HG03097 (cell line): ENCODE data around the gene COX7A2L.

Experiments
- ATAC-seq: cut with Tn5 transposase; IDR thresholded peaks from one replicate; pipeline ENCODE4 v1.9.1; 2021; ENCODE audit not compliant: unreplicated experiment, low FRiP score

The COX7A2L gene

DNA sequence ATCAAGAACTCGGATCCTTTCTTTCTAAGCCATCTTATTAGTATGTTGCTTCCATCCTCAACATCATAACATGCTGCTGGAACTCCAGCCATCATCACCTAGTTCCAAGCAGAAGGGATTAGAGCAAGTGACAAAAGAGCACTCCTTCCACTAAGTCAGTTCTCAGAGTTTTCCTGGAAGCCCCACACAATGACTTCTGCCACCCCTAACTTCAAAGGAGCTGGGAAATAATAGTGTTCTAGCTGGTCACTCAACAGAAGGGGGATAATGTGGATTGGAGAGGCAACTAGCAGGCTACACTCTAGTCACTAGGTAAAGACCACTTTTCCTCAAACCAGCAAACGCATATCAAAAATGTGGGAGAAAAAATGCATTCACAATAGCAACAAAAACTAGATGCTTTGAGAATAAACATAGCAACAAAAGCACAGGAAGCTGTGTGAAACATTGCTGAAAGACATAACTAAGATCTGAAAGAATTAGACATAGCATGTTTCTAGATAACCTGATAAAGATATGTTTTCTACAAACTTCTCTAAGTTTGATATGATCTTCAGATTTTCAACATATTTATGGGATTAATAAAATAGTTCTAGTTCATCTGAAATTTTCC, 39.5 kb downstream of the COX7A2L start:
- no peak for ATAC-seq

GRCh38 chr2:42319265-42319664, 41.8 kb downstream of the COX7A2L start:
- ATAC-seq, result no peak

DNA sequence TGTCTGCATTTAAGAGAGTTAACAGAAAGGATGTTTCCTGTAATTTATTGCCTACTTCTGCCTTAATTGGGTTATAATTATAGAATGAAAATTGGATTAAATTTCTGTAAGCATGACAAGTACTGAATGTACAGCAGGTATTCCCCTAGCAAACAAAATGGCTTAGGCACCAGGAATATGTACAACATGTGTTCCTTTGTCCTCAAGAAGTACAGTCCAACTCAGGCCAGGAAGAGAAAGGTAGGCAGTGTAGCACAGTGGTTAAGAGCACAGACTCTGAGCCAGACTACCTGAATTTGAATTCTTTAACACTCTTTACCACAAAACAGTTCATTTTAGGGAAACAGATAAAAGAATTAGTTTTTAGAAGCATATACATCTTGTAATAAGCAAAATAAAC, 43.1 kb downstream of the COX7A2L start:
- no peak for ATAC-seq

DNA sequence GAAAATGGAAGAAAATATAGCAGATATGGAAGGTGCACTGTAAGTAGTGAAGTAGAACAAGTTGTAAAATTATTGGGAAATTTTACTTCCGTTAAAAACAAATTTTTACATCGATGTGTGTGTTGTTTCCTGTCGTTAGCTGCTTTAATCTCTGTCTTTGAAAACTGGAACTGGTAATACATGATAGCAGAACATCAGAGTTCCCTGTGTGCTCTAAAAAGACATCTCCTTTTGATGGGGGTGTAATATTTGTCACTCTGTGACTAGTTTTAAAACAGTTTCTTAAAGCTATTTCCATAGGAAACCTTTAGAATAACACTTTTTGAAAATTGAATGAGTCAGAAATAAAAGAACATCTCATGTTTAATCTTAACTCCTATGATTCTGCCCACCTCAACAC, 43.5 kb downstream of the COX7A2L start:
- no peak for ATAC-seq

- no peak for ATAC-seq
These were observed 44.1 kb downstream of the COX7A2L start for GRCh38 chr2:42316910-42317309.

- no peak for ATAC-seq
These were observed 45.1 kb downstream of the COX7A2L start for GRCh38 chr2:42315844-42316470.

DNA sequence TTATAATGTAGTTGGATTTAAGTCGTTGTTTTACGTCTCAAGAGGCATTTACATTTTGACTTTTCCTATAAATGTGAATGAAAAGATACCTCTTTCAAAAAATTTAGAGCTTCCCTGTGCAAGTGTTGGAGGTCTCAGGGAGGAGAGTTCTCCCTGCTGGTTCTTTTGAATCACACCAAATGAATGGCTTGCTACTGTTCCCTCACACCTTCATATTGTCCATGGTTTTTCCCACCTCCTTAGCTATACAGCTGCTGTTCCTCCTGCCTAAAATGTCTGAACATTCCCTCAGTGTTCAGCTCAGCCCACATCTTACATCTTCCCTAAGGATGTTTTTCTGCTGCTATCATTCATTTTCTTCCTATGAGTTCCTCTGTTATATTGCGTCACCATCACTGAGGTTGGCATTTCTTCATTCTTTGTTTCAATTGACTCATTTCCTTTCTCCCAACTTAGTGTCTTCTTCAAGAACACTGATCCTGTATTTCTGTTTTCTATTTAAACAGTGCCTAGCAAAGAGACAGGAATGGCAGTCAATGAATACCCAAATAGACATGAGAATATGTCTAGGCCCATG, 46.0 kb downstream of the COX7A2L start:
- no peak for ATAC-seq

DNA sequence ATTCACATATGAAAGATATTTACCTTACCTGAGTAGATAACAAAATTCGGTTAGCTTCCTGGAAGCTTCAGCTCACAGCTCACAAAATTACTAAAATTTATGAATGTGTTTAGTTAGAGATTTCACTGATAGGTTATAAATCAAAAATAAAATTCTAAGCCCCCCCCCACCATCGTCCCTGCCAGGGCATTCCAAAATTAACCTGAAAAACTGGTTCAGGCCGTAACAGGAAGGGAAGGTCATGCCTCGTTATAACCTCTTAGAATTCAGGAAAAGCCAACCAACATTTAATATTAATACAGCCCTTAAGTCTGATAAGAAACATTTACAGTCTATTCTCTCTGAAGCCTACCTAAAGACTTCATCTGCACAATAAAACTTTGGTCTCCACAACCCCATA, 48.9 kb downstream of the COX7A2L start:
- no peak for ATAC-seq

DNA sequence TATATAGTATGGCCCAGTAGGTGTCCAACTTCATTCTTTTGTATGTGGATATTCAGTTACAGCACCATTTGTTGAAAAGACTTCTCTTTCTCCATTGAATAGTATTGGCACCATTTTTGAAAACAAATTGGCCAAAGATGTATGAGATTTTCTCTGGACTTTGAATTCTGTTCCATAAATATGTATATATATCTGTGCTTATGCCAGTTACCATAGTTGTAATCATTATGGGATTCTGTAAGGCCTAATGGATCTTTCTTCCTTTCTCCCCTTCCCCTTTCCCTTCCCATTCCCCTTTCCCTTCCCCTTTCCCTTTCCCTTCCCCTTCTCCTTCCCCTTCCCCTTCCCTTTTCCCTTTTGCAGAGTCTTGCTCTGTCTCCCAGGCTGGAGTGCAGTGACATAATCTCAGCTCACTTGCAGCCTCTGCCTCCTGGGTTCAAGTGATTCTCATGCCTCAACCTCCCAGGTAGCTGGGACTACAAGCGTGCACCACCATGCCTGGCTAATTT, 51.0 kb downstream of the COX7A2L start:
- ATAC-seq, result no peak

DNA sequence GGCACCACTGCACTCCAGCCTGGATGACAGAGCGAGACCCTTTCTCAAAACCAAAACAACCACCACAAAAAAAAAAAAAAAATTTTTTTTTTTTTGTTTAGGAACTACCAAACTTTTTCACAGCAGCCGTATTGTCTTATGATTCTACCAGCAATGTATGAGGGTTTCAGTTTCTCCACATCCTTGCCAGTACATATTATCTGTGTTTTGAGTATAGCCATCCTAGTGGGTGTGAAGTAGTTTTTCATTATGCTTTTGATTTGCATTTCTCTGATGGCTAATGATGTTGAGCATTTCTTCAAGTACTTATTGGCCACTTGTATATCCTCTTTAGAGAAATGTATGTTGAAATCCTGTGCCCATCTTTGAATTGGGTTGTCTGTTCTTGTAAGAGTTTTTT, 51.7 kb downstream of the COX7A2L start:
- no peak for ATAC-seq

GRCh38 chr2:42307180-42307579, 53.8 kb downstream of the COX7A2L start:
- ATAC-seq, result no peak

- no peak for ATAC-seq
These were observed 56.8 kb downstream of the COX7A2L start for GRCh38 chr2:42304059-42304713.

GRCh38 chr2:42303252-42303651, 57.8 kb downstream of the COX7A2L start:
- no peak for ATAC-seq

DNA sequence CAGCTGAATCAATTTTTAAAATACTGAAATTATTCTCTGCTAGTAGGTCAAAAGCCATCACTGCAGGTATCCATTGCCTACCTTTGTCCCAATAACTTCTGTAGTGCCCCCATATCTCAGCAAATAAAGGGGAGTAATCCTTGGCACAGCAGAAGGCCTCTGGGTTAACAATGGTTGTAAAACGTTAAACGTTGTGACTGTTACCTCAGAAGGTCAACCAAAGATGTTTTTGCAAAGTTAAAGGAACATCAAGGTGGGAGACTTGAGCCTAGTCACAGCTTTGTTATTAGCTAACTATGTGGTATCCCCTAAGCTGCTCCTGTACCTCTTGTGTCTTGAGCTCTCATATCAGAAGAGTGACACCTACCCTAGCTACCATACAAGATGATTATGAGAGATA, 60.5 kb downstream of the COX7A2L start:
- ATAC-seq, result no peak
